K562 (cell line): ENCODE results near the gene PKDREJ. TPM values are rescaled to one million over a fixed set of nuclear protein-coding genes. Genes with fewer than 3 reads are reported as not detected.
A peak's percentile ranks its signal among the peaks of the same experiment; 100 is the strongest.

ENCODE experiments used
- BDP1 ChIP-seq: IDR thresholded peaks from 3 replicates; pipeline ENCODE4 v1.6.1; 2011; ENCODE audit not compliant: insufficient read length, insufficient read depth
- GABPB1 ChIP-seq: sonication (generic); formaldehyde crosslinking; IDR thresholded peaks from 2 replicates; pipeline ENCODE4 v1.8.0; 2022; ENCODE audit warnings: mild to moderate bottlenecking, missing genetic modification reagents
- HDGF ChIP-seq: fragments of 450-650 bp; IDR thresholded peaks from 2 replicates; pipeline ENCODE4 v1.6.1; 2016
- HMG20B ChIP-seq: fragments of 250-450 bp; sonication (Bioruptor Pico); IDR thresholded peaks from 2 replicates; pipeline ENCODE4 v1.5.0; 2021; ENCODE audit warnings: mild to moderate bottlenecking
- HNRNPUL1 ChIP-seq: fragments of 200-400 bp; formaldehyde crosslinking; IDR thresholded peaks from 2 replicates; pipeline ENCODE4 v1.6.1; 2017; ENCODE audit warnings: low read length
- L3MBTL2 ChIP-seq: fragments of 450-650 bp; IDR thresholded peaks from 2 replicates; pipeline ENCODE4 v1.6.1; 2016; ENCODE audit warnings: mild to moderate bottlenecking, moderate library complexity
- MTA3 ChIP-seq: fragments of 450-650 bp; formaldehyde crosslinking; IDR thresholded peaks from 2 replicates; pipeline ENCODE4 v1.6.1; 2017; ENCODE audit warnings: mild to moderate bottlenecking, borderline replicate concordance
- NFXL1 ChIP-seq: fragments of 450-650 bp; formaldehyde crosslinking; IDR thresholded peaks from 2 replicates; pipeline ENCODE4 v1.4.0; 2021; ENCODE audit warnings: mild to moderate bottlenecking
- PCBP2 ChIP-seq: fragments of 200-400 bp; formaldehyde crosslinking; IDR thresholded peaks from 2 replicates; pipeline ENCODE4 v1.6.1; 2018; ENCODE audit warnings: low read length, low read depth, mild to moderate bottlenecking, moderate library complexity; ENCODE audit not compliant: poor library complexity, severe bottlenecking
- PHF20 ChIP-seq: fragments of 450-650 bp; IDR thresholded peaks from 2 replicates; pipeline ENCODE4 v1.6.1; 2018; ENCODE audit not compliant: partially characterized antibody
- PHF8 ChIP-seq: fragments of 200-600 bp; sonication (generic); IDR thresholded peaks from 2 replicates; pipeline ENCODE4 v1.6.1; 2012; ENCODE audit warnings: mixed run types, mild to moderate bottlenecking, inconsistent platforms, low read length, moderate library complexity, borderline replicate concordance
- RAD21 ChIP-seq, 2 experiments: fragments of 250-450 bp in 1 of 2; fragments of 450-650 bp in 1 of 2; sonication (Bioruptor Pico) in 1 of 2; formaldehyde crosslinking in 1 of 2; IDR thresholded peaks in 1 of 2; conservative IDR thresholded peaks in 1 of 2; 2 replicates each; pipeline versions ENCODE4 v1.4.0 to v1.8.0; 2020 to 2022; ENCODE audit warnings: mild to moderate bottlenecking in 2 of 2, moderate library complexity in 1 of 2
- ZBTB2 ChIP-seq: fragments of 450-650 bp; IDR thresholded peaks from 2 replicates; pipeline ENCODE4 v1.6.1; 2016; ENCODE audit warnings: antibody characterized with exemption
- polyA plus RNA-seq, 8 experiments: library from polyadenylated mRNA; depleted of rRNA in 4 of 8; stranded (reverse) in 5 of 8; unstranded in 3 of 8; fragments of >200 nt; fragmentation: Nextera tagmentation in 2 of 8; fragmentation: Illumina TruSeq in 1 of 8; extraction: Ambion mirVana in 2 of 8; extraction: Trizol in 1 of 8; gene quantifications; 2 replicates each; pipeline versions ENCODE4 v1.2.1 to v1.2.3, GENCODE V29; 2011 to 2014; ENCODE audit warnings: inconsistent platforms in 1 of 8, missing spikeins in 1 of 8
- total RNA-seq, 7 experiments: library from RNA; depleted of rRNA in 6 of 7; stranded (reverse); fragments of >200 nt in 6 of 7; fragmentation: Illumina TruSeq in 2 of 7; extraction: Trizol in 2 of 7; gene quantifications; 2 replicates each; pipeline versions ENCODE4 v1.2.1 to v1.2.3, GENCODE V29; 2011 to 2021; ENCODE audit warnings: low replicate concordance in 1 of 7
- TF ChIP-seq, protein P1 (sequence below): fragments of 200-800 bp; sonication (Bioruptor generic); IDR thresholded peaks from 2 replicates; pipeline ENCODE4 v1.6.1; 2017; ENCODE audit warnings: missing genetic modification characterization, missing compliant biosample characterization
- TF ChIP-seq, protein P2 (sequence below): fragments of 250-450 bp; sonication (Bioruptor Pico); IDR thresholded peaks from 2 replicates; pipeline ENCODE4 v1.4.0; 2020; ENCODE audit warnings: borderline replicate concordance
- TF ChIP-seq, protein P3 (sequence below), 3 experiments: fragments of 200-800 bp in 1 of 3; fragments of 250-450 bp in 1 of 3; fragments of 450-650 bp in 1 of 3; sonication (Bioruptor Pico) in 1 of 3; sonication (Bioruptor generic) in 1 of 3; formaldehyde crosslinking in 1 of 3; IDR thresholded peaks; 2 replicates each; pipeline versions ENCODE4 v1.6.1 to v1.8.0; 2016 to 2022; ENCODE audit warnings: mild to moderate bottlenecking in 2 of 3, missing genetic modification characterization in 2 of 3, missing compliant biosample characterization in 1 of 3, moderate library complexity in 1 of 3
- TF ChIP-seq, protein P4 (sequence below): fragments of 250-450 bp; sonication (Bioruptor Pico); IDR thresholded peaks from 2 replicates; pipeline ENCODE4 v1.5.1; 2021; ENCODE audit warnings: mild to moderate bottlenecking

The PKDREJ gene
- total and polyA plus RNA-seq, 9 of the 15 experiments (the other 6 are each of a cell fraction or from before 2014, with no cell fraction given), result 0.03 TPM; not detected in 8

DNA sequence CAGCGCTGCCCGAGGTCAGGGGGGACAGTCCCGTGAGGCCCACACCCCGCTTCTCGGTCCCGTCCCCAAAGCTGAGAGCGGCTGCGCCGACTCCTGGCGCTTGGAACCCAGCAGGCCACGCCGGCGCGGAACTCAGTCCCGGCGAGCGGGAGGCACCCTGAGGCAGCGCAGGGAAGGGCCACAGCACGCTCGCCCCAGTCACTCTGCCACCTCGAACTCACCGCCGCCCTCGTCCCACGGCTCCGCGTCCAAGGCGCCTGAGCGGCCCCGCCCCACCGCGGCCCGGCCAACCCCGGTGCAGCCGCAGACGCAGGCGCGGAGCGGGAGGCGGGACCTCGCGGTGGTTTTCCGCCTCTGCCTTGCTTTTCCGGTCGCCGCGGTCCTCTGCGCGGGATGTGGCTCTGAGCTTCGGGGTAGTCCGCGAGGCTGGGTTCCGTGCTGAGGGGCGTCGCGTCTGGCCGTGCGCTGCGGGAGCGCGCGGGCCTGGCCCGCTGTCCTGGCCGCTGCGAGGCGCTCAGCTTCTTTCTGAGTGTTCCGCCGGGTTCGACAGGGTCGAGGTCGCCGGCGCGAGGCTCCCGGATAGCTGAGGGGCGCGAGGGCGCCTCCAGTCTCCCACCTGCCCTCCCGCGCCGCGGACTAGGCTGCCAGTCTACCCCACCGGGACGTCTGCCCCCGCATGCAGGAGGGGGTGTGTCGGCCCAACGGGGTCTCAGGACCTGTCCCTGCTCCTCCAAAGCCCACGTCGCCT is 12.9 kb downstream of the PKDREJ start, which contains the start of gene CDPF1 (continued):
- TF ChIP-seq RAD21 (CRISPR knock-in tag; conservative IDR thresholded peaks at IDR 0.05 in 1 of 2, IDR thresholded peaks at IDR 0.05 in 1 of 2), result peak in 1 of 2 experiments; percentile 30; a peak in 2 of 4 replicates
- no peak for TF ChIP-seq ZBTB2
- no peak for TF ChIP-seq HMG20B (CRISPR knock-in tag)
- no peak for TF ChIP-seq BDP1
- TF ChIP-seq HNRNPUL1, result no peak
- TF ChIP-seq, protein P1, sequence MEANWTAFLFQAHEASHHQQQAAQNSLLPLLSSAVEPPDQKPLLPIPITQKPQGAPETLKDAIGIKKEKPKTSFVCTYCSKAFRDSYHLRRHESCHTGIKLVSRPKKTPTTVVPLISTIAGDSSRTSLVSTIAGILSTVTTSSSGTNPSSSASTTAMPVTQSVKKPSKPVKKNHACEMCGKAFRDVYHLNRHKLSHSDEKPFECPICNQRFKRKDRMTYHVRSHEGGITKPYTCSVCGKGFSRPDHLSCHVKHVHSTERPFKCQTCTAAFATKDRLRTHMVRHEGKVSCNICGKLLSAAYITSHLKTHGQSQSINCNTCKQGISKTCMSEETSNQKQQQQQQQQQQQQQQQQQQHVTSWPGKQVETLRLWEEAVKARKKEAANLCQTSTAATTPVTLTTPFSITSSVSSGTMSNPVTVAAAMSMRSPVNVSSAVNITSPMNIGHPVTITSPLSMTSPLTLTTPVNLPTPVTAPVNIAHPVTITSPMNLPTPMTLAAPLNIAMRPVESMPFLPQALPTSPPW (CRISPR knock-in tag), result peak; percentile 46
- TF ChIP-seq HDGF, result no peak
- TF ChIP-seq, protein P2, sequence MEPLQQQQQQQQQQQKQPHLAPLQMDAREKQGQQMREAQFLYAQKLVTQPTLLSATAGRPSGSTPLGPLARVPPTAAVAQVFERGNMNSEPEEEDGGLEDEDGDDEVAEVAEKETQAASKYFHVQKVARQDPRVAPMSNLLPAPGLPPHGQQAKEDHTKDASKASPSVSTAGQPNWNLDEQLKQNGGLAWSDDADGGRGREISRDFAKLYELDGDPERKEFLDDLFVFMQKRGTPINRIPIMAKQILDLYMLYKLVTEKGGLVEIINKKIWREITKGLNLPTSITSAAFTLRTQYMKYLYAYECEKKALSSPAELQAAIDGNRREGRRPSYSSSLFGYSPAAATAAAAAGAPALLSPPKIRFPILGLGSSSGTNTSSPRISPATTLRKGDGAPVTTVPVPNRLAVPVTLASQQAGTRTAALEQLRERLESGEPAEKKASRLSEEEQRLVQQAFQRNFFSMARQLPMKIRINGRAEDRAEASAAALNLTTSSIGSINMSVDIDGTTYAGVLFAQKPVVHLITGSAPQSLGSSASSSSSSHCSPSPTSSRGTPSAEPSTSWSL (CRISPR knock-in tag), result no peak
- TF ChIP-seq, protein P3, sequence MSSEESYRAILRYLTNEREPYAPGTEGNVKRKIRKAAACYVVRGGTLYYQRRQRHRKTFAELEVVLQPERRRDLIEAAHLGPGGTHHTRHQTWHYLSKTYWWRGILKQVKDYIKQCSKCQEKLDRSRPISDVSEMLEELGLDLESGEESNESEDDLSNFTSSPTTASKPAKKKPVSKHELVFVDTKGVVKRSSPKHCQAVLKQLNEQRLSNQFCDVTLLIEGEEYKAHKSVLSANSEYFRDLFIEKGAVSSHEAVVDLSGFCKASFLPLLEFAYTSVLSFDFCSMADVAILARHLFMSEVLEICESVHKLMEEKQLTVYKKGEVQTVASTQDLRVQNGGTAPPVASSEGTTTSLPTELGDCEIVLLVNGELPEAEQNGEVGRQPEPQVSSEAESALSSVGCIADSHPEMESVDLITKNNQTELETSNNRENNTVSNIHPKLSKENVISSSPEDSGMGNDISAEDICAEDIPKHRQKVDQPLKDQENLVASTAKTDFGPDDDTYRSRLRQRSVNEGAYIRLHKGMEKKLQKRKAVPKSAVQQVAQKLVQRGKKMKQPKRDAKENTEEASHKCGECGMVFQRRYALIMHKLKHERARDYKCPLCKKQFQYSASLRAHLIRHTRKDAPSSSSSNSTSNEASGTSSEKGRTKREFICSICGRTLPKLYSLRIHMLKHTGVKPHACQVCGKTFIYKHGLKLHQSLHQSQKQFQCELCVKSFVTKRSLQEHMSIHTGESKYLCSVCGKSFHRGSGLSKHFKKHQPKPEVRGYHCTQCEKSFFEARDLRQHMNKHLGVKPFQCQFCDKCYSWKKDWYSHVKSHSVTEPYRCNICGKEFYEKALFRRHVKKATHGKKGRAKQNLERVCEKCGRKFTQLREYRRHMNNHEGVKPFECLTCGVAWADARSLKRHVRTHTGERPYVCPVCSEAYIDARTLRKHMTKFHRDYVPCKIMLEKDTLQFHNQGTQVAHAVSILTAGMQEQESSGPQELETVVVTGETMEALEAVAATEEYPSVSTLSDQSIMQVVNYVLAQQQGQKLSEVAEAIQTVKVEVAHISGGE (CRISPR knock-in tag; IDR thresholded peaks at IDR 0.05), result peak in 1 of 3 experiments; percentile 37; a peak in 1 of 6 replicates
- TF ChIP-seq L3MBTL2, result peak; percentile 96
- TF ChIP-seq NFXL1 (CRISPR knock-in tag), result no peak
- peak; percentile 75; the same call in 1 of the 2 replicates for TF ChIP-seq PHF8
- peak; percentile 79; the same call in 1 of the 2 replicates for TF ChIP-seq MTA3
- TF ChIP-seq PHF20, result peak; percentile 18
- no peak for TF ChIP-seq PCBP2
- peak; percentile 69 for TF ChIP-seq GABPB1 (CRISPR knock-in tag)
- TF ChIP-seq, protein P4, sequence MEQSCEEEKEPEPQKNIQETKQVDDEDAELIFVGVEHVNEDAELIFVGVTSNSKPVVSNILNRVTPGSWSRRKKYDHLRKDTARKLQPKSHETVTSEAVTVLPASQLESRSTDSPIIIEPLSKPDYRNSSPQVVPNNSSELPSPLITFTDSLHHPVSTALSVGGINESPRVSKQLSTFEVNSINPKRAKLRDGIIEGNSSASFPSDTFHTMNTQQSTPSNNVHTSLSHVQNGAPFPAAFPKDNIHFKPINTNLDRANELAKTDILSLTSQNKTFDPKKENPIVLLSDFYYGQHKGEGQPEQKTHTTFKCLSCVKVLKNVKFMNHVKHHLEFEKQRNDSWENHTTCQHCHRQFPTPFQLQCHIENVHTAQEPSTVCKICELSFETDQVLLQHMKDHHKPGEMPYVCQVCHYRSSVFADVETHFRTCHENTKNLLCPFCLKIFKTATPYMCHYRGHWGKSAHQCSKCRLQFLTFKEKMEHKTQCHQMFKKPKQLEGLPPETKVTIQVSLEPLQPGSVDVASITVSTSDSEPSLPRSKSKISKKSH, result no peak
